Measurements from ENCODE around the gene PLXNA4. TPM values are rescaled to one million over a fixed set of nuclear protein-coding genes. Genes with fewer than 3 reads are reported as not detected.
A peak's percentile ranks its signal among the peaks of the same experiment; 100 is the strongest.

PLXNA4 gene
- total and polyA plus RNA-seq, 8 donors = 0.19 to 1.6 (median 0.47) TPM

- TF ChIP-seq, protein P1, sequence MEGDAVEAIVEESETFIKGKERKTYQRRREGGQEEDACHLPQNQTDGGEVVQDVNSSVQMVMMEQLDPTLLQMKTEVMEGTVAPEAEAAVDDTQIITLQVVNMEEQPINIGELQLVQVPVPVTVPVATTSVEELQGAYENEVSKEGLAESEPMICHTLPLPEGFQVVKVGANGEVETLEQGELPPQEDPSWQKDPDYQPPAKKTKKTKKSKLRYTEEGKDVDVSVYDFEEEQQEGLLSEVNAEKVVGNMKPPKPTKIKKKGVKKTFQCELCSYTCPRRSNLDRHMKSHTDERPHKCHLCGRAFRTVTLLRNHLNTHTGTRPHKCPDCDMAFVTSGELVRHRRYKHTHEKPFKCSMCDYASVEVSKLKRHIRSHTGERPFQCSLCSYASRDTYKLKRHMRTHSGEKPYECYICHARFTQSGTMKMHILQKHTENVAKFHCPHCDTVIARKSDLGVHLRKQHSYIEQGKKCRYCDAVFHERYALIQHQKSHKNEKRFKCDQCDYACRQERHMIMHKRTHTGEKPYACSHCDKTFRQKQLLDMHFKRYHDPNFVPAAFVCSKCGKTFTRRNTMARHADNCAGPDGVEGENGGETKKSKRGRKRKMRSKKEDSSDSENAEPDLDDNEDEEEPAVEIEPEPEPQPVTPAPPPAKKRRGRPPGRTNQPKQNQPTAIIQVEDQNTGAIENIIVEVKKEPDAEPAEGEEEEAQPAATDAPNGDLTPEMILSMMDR (IDR thresholded peaks at IDR 0.05) = no peak
- intact Hi-C loops (cut with DNase I) = no loop called here
- Histone ChIP-seq H3K4me1 (no peaks in the 10 kb centered on the region), H3K27ac (no peak overlapping the region), H3K9me3 (no peaks in the 10 kb centered on the region), H3K4me3 (no peak overlapping the region), H3K27me3 (no peaks in the 10 kb centered on the region), H3K36me3 (no peaks in the 10 kb centered on the region)
- 58 to 62% methylated on average over 5 of the region's 5 CpGs for WGBS, 2 donors
- no peak for ATAC-seq
- no peak for DNase-seq
- FAIRE-seq = no peak
Observed at GRCh38 chr7:132242192-132242812, 334.0 kb downstream of the PLXNA4 start.

- no peaks in the 10 kb centered on the region for H3K36me3 ChIP-seq
- no peaks in the 10 kb centered on the region for H3K27me3 ChIP-seq
- intact Hi-C loops (cut with DNase I) = no loop called here
- no peak overlapping the region for H3K4me3 ChIP-seq
- TF ChIP-seq, protein P1 (IDR thresholded peaks at IDR 0.05) = no peak
- ATAC-seq = no peak
- FAIRE-seq = no peak
- no peaks in the 10 kb centered on the region for H3K9me3 ChIP-seq
- no peak for DNase-seq
- H3K4me1 ChIP-seq = no peaks in the 10 kb centered on the region
- 42 to 47% methylated on average over 6 of the region's 6 CpGs for WGBS, 2 donors
- no peak overlapping the region for H3K27ac ChIP-seq
Observed at GRCh38 chr7:132240821-132241422, 335.3 kb downstream of the PLXNA4 start.

- no peaks in the 10 kb centered on the region for H3K4me1 ChIP-seq
- H3K27me3 ChIP-seq = no peaks in the 10 kb centered on the region
- no peak for DNase-seq
- TF ChIP-seq, protein P1 (IDR thresholded peaks at IDR 0.05) = no peak
- ATAC-seq = no peak
- WGBS, 2 donors = 66 to 73% methylated on average over 3 of the region's 3 CpGs
- H3K36me3 ChIP-seq = no peaks in the 10 kb centered on the region
- no peak overlapping the region for H3K4me3 ChIP-seq
- intact Hi-C loops (cut with DNase I) = no loop called here
- no peaks in the 10 kb centered on the region for H3K9me3 ChIP-seq
- no peak for FAIRE-seq
- H3K27ac ChIP-seq = no peak overlapping the region
Observed at GRCh38 chr7:132240262-132240661, 336.0 kb downstream of the PLXNA4 start.

DNA sequence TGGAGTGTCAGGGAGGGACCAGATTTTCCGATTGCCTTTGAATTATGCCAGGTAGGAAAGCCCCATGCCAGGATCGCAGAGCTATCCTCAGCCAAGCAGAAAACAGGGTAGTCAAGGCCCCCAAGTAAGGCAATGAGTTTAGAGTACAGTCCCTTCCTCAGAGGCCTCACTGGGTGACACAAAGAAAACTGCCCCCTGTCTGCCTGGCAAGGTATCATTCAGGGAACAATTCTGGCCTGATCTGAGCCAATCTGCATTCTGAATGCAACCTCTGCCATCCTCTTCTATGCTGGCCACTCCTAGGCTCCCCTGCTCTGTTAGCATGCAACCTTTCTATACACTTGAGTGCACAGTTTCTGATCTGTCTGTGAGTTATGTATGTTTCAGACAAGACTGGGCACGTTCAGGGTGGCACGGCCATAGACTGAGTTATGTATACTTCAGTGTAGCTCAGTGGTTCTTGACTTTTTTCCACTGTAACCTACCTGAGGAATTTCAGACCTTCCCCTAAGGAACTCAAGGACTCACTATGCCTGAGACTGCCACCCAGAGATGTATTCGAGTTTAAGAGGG, 336.8 kb downstream of the PLXNA4 start:
- intact Hi-C loops (cut with DNase I) = no loop called here
- no peak overlapping the region for H3K4me3 ChIP-seq
- H3K36me3 ChIP-seq = no peaks in the 10 kb centered on the region
- FAIRE-seq (no peak), DNase-seq (no peak), ATAC-seq (no peak)
- H3K27ac ChIP-seq = no peak overlapping the region
- TF ChIP-seq, protein P1 (IDR thresholded peaks at IDR 0.05) = no peak
- H3K9me3 ChIP-seq = no peaks in the 10 kb centered on the region
- WGBS, 2 donors = 84 to 86% methylated on average over 5 of the region's 5 CpGs
- no peaks in the 10 kb centered on the region for H3K27me3 ChIP-seq
- H3K4me1 ChIP-seq = no peaks in the 10 kb centered on the region

DNA sequence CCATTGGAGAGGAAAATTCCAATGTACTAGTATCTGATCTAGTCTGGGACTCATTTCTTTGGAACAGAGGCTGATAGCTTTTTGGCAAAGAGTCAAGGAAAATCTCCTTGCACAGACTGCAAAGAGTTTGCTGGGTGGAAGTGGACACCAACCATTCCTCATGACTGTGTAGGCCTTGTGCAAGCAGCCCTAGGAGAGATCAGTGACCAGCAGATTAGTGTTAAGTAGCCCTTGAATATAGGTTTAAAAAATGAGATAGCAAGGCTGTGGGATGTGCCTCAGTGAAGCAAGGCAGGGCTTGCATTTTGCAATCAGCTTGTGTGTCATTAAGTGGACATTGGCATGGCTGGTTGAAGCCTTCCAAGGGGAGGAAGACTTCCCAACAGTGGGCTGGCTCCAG, 341.6 kb downstream of the PLXNA4 start:
- TF ChIP-seq, protein P1 (IDR thresholded peaks at IDR 0.05) = no peak
- Histone ChIP-seq H3K27ac (no peak overlapping the region), H3K27me3 (no peaks in the 10 kb centered on the region), H3K36me3 (no peaks in the 10 kb centered on the region), H3K4me3 (no peak overlapping the region), H3K9me3 (no peaks in the 10 kb centered on the region), H3K4me1 (no peaks in the 10 kb centered on the region)
- ATAC-seq (peak in 1 of 4 donors; percentile 55), DNase-seq (no peak), FAIRE-seq (no peak)
- intact Hi-C loops (cut with DNase I) = no loop called here

All from pancreas (tissue), 10 donors.